ENCODE results near the gene EIF4A3.
"Not testable (repeated sequence)": the region's sequence is repeated elsewhere in the genome, so short reads cannot be mapped to it uniquely, and the experiment has no call there.

EIF4A3 gene

GRCh38 chr17:80097844-80098691 lies 48.9 kb downstream of the EIF4A3 start:
- no peak for DNase-seq

- DNase-seq, result no peak
Observed at GRCh38 chr17:80097127-80097621, 49.8 kb downstream of the EIF4A3 start.

- no peak for DNase-seq
Observed at GRCh38 chr17:80096561-80097021, 50.3 kb downstream of the EIF4A3 start.

- DNase-seq, result no peak
Observed at GRCh38 chr17:80095844-80096475, 51.0 kb downstream of the EIF4A3 start.

- DNase-seq, result no peak
Observed at GRCh38 chr17:80095038-80095843, 51.7 kb downstream of the EIF4A3 start.

GRCh38 chr17:80092959-80093358 lies 54.0 kb downstream of the EIF4A3 start:
- DNase-seq, result no peak

- DNase-seq, result no peak
Observed at GRCh38 chr17:80091376-80091775, 55.6 kb downstream of the EIF4A3 start.

- not testable (repeated sequence) for DNase-seq
Observed at GRCh38 chr17:80090164-80090563, 56.8 kb downstream of the EIF4A3 start.

- DNase-seq, result no peak
Observed at GRCh38 chr17:80089762-80090161, 57.2 kb downstream of the EIF4A3 start.

GRCh38 chr17:80087346-80088265 lies 59.3 kb downstream of the EIF4A3 start:
- no peak for DNase-seq

- no peak for DNase-seq
Observed at GRCh38 chr17:80086616-80087015, 60.3 kb downstream of the EIF4A3 start.

GRCh38 chr17:80086081-80086480 lies 60.8 kb downstream of the EIF4A3 start:
- DNase-seq, result no peak

GRCh38 chr17:80084773-80085172 lies 62.2 kb downstream of the EIF4A3 start:
- no peak for DNase-seq

Data from activated CD4-positive, alpha-beta T cell treated with anti-CD3 and anti-CD28 coated beads for 4 hours (primary cell).